Mucosa of stomach (tissue), 1 donor: ENCODE results near the gene CLRN2.
"Not testable (repeated sequence)": the region's sequence is repeated elsewhere in the genome, so short reads cannot be mapped to it uniquely, and the experiment has no call there.

ENCODE experiments used
- H3K27me3 ChIP-seq: one replicate; pipeline ENCODE4 v1.7.0; 2013; ENCODE audit warnings: mild to moderate bottlenecking, low read length; ENCODE audit not compliant: control insufficient read depth, insufficient read depth
- H3K36me3 ChIP-seq: one replicate; pipeline ENCODE4 v1.7.0; 2013; ENCODE audit warnings: low read length; ENCODE audit not compliant: control insufficient read depth, insufficient read depth
- H3K4me1 ChIP-seq: one replicate; pipeline ENCODE4 v1.7.0; 2013; ENCODE audit warnings: mild to moderate bottlenecking, low read length; ENCODE audit not compliant: control insufficient read depth, insufficient read depth
- H3K4me3 ChIP-seq: one replicate; pipeline ENCODE4 v1.7.0; 2013; ENCODE audit warnings: low read length
- H3K9ac ChIP-seq: one replicate; pipeline ENCODE4 v1.7.0; 2013; ENCODE audit warnings: mild to moderate bottlenecking, low read length, moderate library complexity
- H3K9me3 ChIP-seq: one replicate; pipeline ENCODE4 v1.7.0; 2013; ENCODE audit warnings: mild to moderate bottlenecking, low read length, moderate library complexity; ENCODE audit not compliant: control insufficient read depth
- donor health status: Pancreatic carcinoma.

The CLRN2 gene

DNA sequence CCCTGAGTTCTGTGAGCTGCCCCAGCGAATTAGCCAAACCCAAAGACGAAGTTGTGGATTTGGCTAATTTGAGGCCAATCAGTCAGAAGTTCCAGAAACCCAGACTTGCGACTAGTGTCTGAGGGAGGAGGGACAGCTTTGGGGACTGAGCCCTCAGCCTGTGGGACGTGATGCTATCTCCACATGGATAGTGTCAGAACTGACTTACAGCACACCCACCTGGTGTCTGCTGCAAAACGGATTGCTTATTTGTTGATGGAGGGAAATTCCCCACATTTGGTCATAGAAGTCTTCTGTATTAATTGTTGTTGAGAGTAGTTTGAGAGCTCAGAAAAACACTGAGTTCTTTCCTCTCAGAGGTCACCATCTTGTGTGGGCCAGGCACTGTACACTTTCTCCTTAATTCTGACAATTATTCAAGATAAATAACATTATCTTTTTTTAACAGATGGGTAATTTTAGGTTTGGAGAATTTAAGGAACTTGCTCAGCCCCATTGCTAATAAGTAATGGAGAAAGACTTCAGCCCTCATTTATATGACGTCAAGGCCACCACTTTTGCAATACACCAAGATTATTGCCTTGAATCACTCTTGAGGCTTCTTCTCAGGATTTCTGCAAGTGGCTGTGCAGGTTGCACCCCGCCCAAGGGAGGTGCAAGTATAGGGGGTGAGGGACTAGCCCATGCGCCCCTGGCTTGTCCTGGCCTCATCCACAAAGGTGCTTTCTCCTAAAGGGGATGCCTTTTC lies 16.7 kb downstream of the CLRN2 start:
- H3K9ac ChIP-seq: no peak overlapping the region
- no peaks in the 10 kb centered on the region for H3K4me1 ChIP-seq
- no peaks in the 10 kb centered on the region for H3K9me3 ChIP-seq
- H3K36me3 ChIP-seq: no peaks in the 10 kb centered on the region
- peaks cover 3% of the 10 kb centered on the region for H3K27me3 ChIP-seq
- no peak overlapping the region for H3K4me3 ChIP-seq

- Histone ChIP-seq H3K4me1 (no peaks in the 10 kb centered on the region), H3K36me3 (no peaks in the 10 kb centered on the region), H3K9ac (no peak overlapping the region), H3K9me3 (no peaks in the 10 kb centered on the region), H3K27me3 (no peaks in the 10 kb centered on the region), H3K4me3 (no peak overlapping the region)
Measured at GRCh38 chr4:17534705-17535104, 19.7 kb downstream of the CLRN2 start.

DNA sequence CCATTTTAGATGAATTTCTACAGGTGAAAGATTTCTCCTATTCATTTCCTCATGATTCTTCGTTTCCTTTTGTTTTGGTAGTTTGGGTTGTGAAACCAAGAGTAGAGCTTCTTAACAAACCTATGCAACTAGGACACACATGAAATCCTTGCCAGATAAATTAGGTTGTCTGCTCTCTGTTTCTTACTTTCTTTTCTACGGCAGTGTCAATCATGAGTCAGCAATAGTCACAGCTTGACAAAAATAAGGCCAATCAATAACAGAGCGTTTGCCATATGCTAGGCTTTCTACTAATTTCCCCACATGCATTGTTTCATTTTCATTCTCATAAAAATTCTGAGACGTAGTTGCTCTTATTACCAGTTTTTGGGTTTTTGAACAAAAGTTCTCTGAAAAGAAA lies 20.3 kb downstream of the CLRN2 start:
- Histone ChIP-seq H3K27me3 (no peaks in the 10 kb centered on the region), H3K9me3 (no peaks in the 10 kb centered on the region), H3K9ac (no peak overlapping the region), H3K4me3 (no peak overlapping the region), H3K4me1 (no peaks in the 10 kb centered on the region), H3K36me3 (no peaks in the 10 kb centered on the region)

DNA sequence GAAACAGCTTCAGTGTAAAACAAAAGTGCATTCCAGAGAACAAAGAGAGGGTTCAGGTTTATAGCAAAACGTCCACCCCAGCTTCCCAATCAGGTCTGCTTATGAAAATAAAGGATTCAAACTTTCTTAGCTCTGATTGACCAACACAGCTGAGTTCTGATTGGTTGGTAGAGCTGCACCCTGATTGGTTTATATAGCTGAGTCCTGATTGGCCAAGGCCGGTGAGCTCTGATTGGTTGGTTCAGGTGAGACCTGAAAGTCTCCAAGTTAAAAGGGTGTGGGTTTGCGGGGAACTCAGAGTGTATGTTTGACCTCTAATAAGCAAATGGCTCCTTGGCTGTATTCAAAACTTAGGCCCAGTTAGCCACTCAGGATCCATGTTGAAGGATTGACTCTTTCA lies 20.9 kb downstream of the CLRN2 start:
- H3K9me3 ChIP-seq: no peaks in the 10 kb centered on the region
- H3K4me3 ChIP-seq: no peak overlapping the region
- H3K4me1 ChIP-seq: no peaks in the 10 kb centered on the region
- no peaks in the 10 kb centered on the region for H3K27me3 ChIP-seq
- H3K9ac ChIP-seq: no peak overlapping the region
- H3K36me3 ChIP-seq: no peaks in the 10 kb centered on the region

GRCh38 chr4:17537060-17537459 lies 22.1 kb downstream of the CLRN2 start:
- H3K27me3 ChIP-seq, H3K9me3 ChIP-seq, H3K36me3 ChIP-seq, H3K9ac ChIP-seq, H3K4me1 ChIP-seq, H3K4me3 ChIP-seq: not testable (repeated sequence)

- no peak overlapping the region for H3K9ac ChIP-seq
- H3K27me3 ChIP-seq: no peaks in the 10 kb centered on the region
- H3K4me3 ChIP-seq: no peak overlapping the region
- no peaks in the 10 kb centered on the region for H3K36me3 ChIP-seq
- H3K4me1 ChIP-seq: no peaks in the 10 kb centered on the region
- H3K9me3 ChIP-seq: no peaks in the 10 kb centered on the region
Measured at GRCh38 chr4:17544205-17544604, 29.2 kb downstream of the CLRN2 start.

GRCh38 chr4:17544831-17545234 lies 29.9 kb downstream of the CLRN2 start:
- Histone ChIP-seq H3K9me3 (no peaks in the 10 kb centered on the region), H3K36me3 (no peaks in the 10 kb centered on the region), H3K9ac (no peak overlapping the region), H3K4me3 (no peak overlapping the region), H3K27me3 (no peaks in the 10 kb centered on the region), H3K4me1 (no peaks in the 10 kb centered on the region)

GRCh38 chr4:17545374-17546140 lies 30.6 kb downstream of the CLRN2 start:
- no peaks in the 10 kb centered on the region for H3K36me3 ChIP-seq
- no peak overlapping the region for H3K9ac ChIP-seq
- no peak overlapping the region for H3K4me3 ChIP-seq
- H3K27me3 ChIP-seq: no peaks in the 10 kb centered on the region
- H3K9me3 ChIP-seq: no peaks in the 10 kb centered on the region
- H3K4me1 ChIP-seq: no peaks in the 10 kb centered on the region

DNA sequence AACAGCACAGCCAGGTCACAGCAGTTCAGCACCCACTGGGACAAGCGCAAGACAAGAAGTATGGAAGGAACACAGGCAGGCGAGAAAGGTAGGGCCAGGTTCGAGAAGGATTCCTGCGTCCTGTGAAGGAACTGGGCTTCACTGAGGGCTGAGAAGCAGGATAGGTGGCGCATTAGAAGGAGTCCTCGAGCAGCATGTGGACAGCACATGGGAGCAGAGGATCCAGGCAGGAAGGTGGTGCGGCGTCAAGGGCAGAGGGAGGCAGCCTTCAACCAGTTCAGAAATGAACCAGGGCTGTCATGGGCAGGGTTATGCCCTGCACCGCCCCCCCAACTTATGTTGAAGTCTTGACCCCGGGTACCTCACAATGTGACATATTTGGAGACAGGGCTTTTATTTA lies 31.3 kb downstream of the CLRN2 start:
- Histone ChIP-seq H3K4me1 (no peaks in the 10 kb centered on the region), H3K9ac (no peak overlapping the region), H3K27me3 (no peaks in the 10 kb centered on the region), H3K9me3 (no peaks in the 10 kb centered on the region), H3K4me3 (no peak overlapping the region), H3K36me3 (no peaks in the 10 kb centered on the region)

- H3K9ac ChIP-seq: no peak overlapping the region
- no peaks in the 10 kb centered on the region for H3K9me3 ChIP-seq
- H3K4me1 ChIP-seq: no peaks in the 10 kb centered on the region
- H3K27me3 ChIP-seq: no peaks in the 10 kb centered on the region
- H3K4me3 ChIP-seq: no peak overlapping the region
- no peaks in the 10 kb centered on the region for H3K36me3 ChIP-seq
Measured at GRCh38 chr4:17546678-17547077, 31.7 kb downstream of the CLRN2 start.

DNA sequence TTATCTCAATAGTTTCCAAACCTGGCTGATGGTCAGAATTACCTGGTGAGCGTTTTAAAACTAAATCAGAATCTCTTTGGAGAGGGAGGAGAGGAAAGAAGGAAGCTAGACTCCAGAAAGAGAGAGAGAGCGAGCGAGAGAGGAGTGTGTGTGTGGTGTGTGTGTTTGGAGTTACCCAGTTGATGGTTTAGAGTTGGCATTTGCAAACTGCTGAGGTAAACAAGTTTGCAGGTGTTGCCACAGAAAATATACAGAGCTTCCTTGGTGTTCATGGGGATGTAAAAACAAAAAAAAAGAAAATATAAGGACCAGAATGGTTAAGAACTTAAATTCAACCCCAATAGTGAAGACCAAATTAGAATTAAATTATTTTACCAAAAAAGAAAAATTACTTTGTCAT lies 35.6 kb downstream of the CLRN2 start:
- no peaks in the 10 kb centered on the region for H3K27me3 ChIP-seq

DNA sequence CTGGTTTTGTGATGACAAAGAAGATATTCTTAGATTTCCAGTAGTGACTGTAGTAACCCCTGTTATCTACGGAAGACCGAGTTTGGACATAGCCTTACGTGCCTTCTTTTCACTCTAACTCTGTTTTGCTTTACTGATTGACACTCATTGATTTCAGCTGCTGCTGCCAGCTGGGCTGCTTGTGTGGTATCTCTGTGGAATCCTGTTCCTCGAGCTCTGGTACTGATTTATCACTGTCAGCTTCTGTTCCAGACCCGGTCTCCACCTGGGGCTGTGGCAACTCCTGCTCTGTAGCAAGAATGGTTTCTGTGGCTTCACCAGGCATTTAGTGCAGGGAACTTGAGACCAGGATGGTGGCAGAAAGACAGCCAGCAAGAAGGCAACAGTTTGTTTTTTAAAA lies 37.5 kb downstream of the CLRN2 start:
- Histone ChIP-seq H3K4me3 (no peak overlapping the region), H3K4me1 (no peaks in the 10 kb centered on the region), H3K27me3 (no peaks in the 10 kb centered on the region), H3K9ac (no peak overlapping the region), H3K9me3 (no peaks in the 10 kb centered on the region), H3K36me3 (no peaks in the 10 kb centered on the region)

More for the DNA sequence above, 35.6 kb downstream of the CLRN2 start:
- H3K9ac ChIP-seq: no peak overlapping the region
- H3K9me3 ChIP-seq: no peaks in the 10 kb centered on the region
- H3K4me1 ChIP-seq: no peaks in the 10 kb centered on the region
- H3K4me3 ChIP-seq: no peak overlapping the region
- no peaks in the 10 kb centered on the region for H3K36me3 ChIP-seq
